Trophoblast cell (in vitro differentiated cells and primary cell): ENCODE data around the gene YWHAQ.

Experiments
- DNase-seq, 2 donors: peaks; one replicate each; pipeline ENCODE4 v3.0.0-alpha.2; 2016
- H2AFZ ChIP-seq: 2 replicates; pipeline ENCODE4 v1.6.1; 2013; ENCODE audit warnings: low read length, moderate library complexity, mild to moderate bottlenecking; ENCODE audit not compliant: insufficient read depth, poor library complexity
- H2AK5ac ChIP-seq: 2 replicates; pipeline ENCODE4 v1.6.1; 2013; ENCODE audit warnings: mild to moderate bottlenecking, low read length
- H2BK120ac ChIP-seq: 2 replicates; pipeline ENCODE4 v1.6.1; 2013; ENCODE audit warnings: low read length, mild to moderate bottlenecking, moderate library complexity; ENCODE audit not compliant: insufficient read depth, poor library complexity
- H2BK12ac ChIP-seq: 2 replicates; pipeline ENCODE4 v1.6.1; 2013; ENCODE audit warnings: mild to moderate bottlenecking, low read length, moderate library complexity
- H2BK5ac ChIP-seq: 2 replicates; pipeline ENCODE4 v1.6.1; 2013; ENCODE audit warnings: low read length, low read depth, moderate library complexity, mild to moderate bottlenecking; ENCODE audit not compliant: poor library complexity
- H3K14ac ChIP-seq: 2 replicates; pipeline ENCODE4 v1.6.1; 2013; ENCODE audit warnings: mild to moderate bottlenecking, low read length
- H3K18ac ChIP-seq: 2 replicates; pipeline ENCODE4 v1.6.1; 2013; ENCODE audit warnings: mild to moderate bottlenecking, low read length
- H3K23ac ChIP-seq: 2 replicates; pipeline ENCODE4 v1.6.1; 2013; ENCODE audit warnings: low read length
- H3K27ac ChIP-seq: 2 replicates; pipeline ENCODE4 v1.5.1; 2013; ENCODE audit warnings: low read depth, mild to moderate bottlenecking, inconsistent platforms, low read length, moderate library complexity
- H3K27me3 ChIP-seq: 2 replicates; pipeline ENCODE4 v1.6.1; 2013; ENCODE audit warnings: inconsistent platforms, mild to moderate bottlenecking, low read length, moderate library complexity; ENCODE audit not compliant: insufficient read depth
- H3K36me3 ChIP-seq, 2 experiments: 1 replicate in 1 of 2; 2 replicates in 1 of 2; pipeline ENCODE4 v1.6.1; 2013; ENCODE audit warnings: low read length in 2 of 2, mild to moderate bottlenecking in 2 of 2, moderate library complexity in 1 of 2; ENCODE audit not compliant: insufficient read depth in 2 of 2, control insufficient read depth in 1 of 2
- H3K4ac ChIP-seq: 2 replicates; pipeline ENCODE4 v1.6.1; 2013; ENCODE audit warnings: low read depth, mild to moderate bottlenecking, low read length, moderate library complexity
- H3K4me1 ChIP-seq, 2 experiments: 1 replicate in 1 of 2; 2 replicates in 1 of 2; pipeline ENCODE4 v1.6.1; 2013; ENCODE audit warnings: low read length in 2 of 2, mild to moderate bottlenecking in 2 of 2, moderate library complexity in 1 of 2; ENCODE audit not compliant: insufficient read depth in 2 of 2, control insufficient read depth in 1 of 2
- H3K4me2 ChIP-seq: 2 replicates; pipeline ENCODE4 v1.6.1; 2013; ENCODE audit warnings: inconsistent platforms, mild to moderate bottlenecking, low read length, moderate library complexity
- H3K4me3 ChIP-seq: 2 replicates; pipeline ENCODE4 v1.5.1; 2013; ENCODE audit warnings: mild to moderate bottlenecking, low read depth, low read length, inconsistent platforms
- H3K79me1 ChIP-seq: one replicate; pipeline ENCODE4 v1.6.1; 2013; ENCODE audit warnings: low read length
- H3K79me2 ChIP-seq: 2 replicates; pipeline ENCODE4 v1.6.1; 2013; ENCODE audit warnings: low read length, mild to moderate bottlenecking; ENCODE audit not compliant: control insufficient read depth, insufficient read depth, poor library complexity
- H3K9ac ChIP-seq: 2 replicates; pipeline ENCODE4 v1.6.1; 2013; ENCODE audit warnings: mild to moderate bottlenecking, low read length
- H3K9me3 ChIP-seq: 2 replicates; pipeline ENCODE4 v1.6.1; 2013; ENCODE audit warnings: low read depth, mild to moderate bottlenecking, control low read depth, inconsistent platforms, low read length; ENCODE audit not compliant: insufficient read depth
- H4K12ac ChIP-seq: 2 replicates; pipeline ENCODE4 v1.6.1; 2013; ENCODE audit warnings: low read depth, mild to moderate bottlenecking, low read length, moderate library complexity
- H4K8ac ChIP-seq: 2 replicates; pipeline ENCODE4 v1.6.1; 2013; ENCODE audit warnings: low read depth, mild to moderate bottlenecking, low read length, moderate library complexity
- H4K91ac ChIP-seq: one replicate; pipeline ENCODE4 v1.6.1; 2013; ENCODE audit warnings: low read depth, mild to moderate bottlenecking, low read length, moderate library complexity
- WGBS: extraction: QIAGEN DNeasy Blood & Tissue Kit; methylation state at CpG from one replicate; pipeline ENCODE4 v1.1.7; 2013; ENCODE audit warnings: missing lambda C conversion rate; ENCODE audit not compliant: insufficient read length, insufficient coverage; ENCODE audit errors: extremely low coverage; 5-methylcytosine and 5-hydroxymethylcytosine counted together

YWHAQ gene

GRCh38 chr2:9594366-9595054 lies 36.3 kb downstream of the YWHAQ start:
- Histone ChIP-seq H4K8ac (no peak overlapping the region), H3K27me3 (no peaks in the 10 kb centered on the region), H3K23ac (no peak overlapping the region), H3K4ac (no peak overlapping the region), H4K12ac (no peak overlapping the region), H2BK12ac (no peak overlapping the region), H3K14ac (no peak overlapping the region), H3K27ac (no peak overlapping the region), H3K18ac (no peak overlapping the region), H2AFZ (no peak overlapping the region), H3K79me2 (peaks cover 6% of the 10 kb centered on the region), H3K4me1 (peaks cover 0 to 4% of the 10 kb centered on the region in 2 experiments), H3K36me3 (peaks cover 6% of the 10 kb centered on the region in 2 experiments), H4K91ac (no peak overlapping the region), H2BK5ac (no peak overlapping the region), H2AK5ac (no peak overlapping the region), H3K4me2 (no peak overlapping the region), H3K4me3 (no peak overlapping the region), H2BK120ac (no peak overlapping the region), H3K79me1 (no peaks in the 10 kb centered on the region), H3K9me3 (no peaks in the 10 kb centered on the region), H3K9ac (no peak overlapping the region)
- no CpG with 5 or more reads among the region's 2 CpGs for WGBS
- DNase-seq, result peak; percentile 41 to 49

DNA sequence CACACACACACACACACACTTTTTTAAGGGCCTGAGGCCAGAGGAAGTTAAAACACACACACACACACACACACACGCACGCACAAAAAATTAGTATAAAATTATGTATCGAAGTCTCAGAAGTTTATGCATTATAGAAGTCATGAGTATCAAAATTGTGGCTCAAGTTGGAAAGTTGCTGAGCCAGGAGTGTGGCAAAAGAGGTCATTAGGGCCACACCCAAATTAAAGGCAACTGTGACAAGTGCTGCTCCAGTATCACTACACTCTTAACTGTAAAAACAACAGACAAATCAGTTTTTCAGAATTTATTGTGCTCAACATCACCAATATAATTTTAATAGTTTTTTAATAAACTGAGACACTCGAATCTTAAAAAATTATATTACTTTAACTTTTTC lies 36.9 kb downstream of the YWHAQ start:
- H2AFZ ChIP-seq, result no peak overlapping the region
- no peak overlapping the region for H2AK5ac ChIP-seq
- 100% methylated on average over 1 of the region's 4 CpGs for WGBS
- no peak overlapping the region for H3K9ac ChIP-seq
- H3K4me3 ChIP-seq, result no peak overlapping the region
- no peaks in the 10 kb centered on the region for H3K79me1 ChIP-seq
- H3K18ac ChIP-seq, result no peak overlapping the region
- no peak overlapping the region for H3K23ac ChIP-seq
- H3K4ac ChIP-seq, result no peak overlapping the region
- no peak overlapping the region for H3K4me2 ChIP-seq
- H4K91ac ChIP-seq, result no peak overlapping the region
- no peak overlapping the region for H2BK12ac ChIP-seq
- no peak overlapping the region for H4K12ac ChIP-seq
- no peak for DNase-seq
- peaks cover 6% of the 10 kb centered on the region for H3K79me2 ChIP-seq
- H3K27me3 ChIP-seq, result no peaks in the 10 kb centered on the region
- no peaks in the 10 kb centered on the region for H3K9me3 ChIP-seq
- no peak overlapping the region for H3K14ac ChIP-seq
- H3K36me3 ChIP-seq, result peaks cover 5 to 8% of the 10 kb centered on the region in 2 experiments
- H3K4me1 ChIP-seq, result peaks cover 0 to 4% of the 10 kb centered on the region in 2 experiments
- H2BK5ac ChIP-seq, result no peak overlapping the region
- no peak overlapping the region for H2BK120ac ChIP-seq
- no peak overlapping the region for H3K27ac ChIP-seq
- H4K8ac ChIP-seq, result no peak overlapping the region

DNA sequence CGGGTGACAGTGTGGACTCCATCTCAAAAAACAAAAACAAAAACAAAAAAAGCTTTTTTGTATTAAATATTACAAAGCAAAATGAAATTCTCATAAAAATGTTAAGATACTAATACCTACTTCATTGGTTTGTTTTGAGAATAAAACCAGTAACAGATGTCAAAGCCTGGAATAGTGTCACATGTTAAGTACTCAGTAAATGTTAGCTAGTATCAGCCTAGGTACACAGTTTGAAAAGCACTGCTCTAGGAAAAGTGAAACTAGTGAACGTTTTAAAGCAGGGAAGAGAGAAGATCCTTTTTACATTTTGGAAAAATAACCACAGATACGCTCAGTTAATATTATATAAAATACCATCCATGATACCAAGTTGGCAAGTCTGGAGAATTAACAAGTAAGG lies 38.1 kb downstream of the YWHAQ start:
- Histone ChIP-seq H2AK5ac (no peak overlapping the region), H3K79me2 (peaks cover 6% of the 10 kb centered on the region), H4K91ac (no peak overlapping the region), H3K23ac (no peak overlapping the region), H3K4me2 (no peak overlapping the region), H2BK5ac (no peak overlapping the region), H3K79me1 (no peaks in the 10 kb centered on the region), H3K27ac (no peak overlapping the region), H2AFZ (no peak overlapping the region), H3K9me3 (no peaks in the 10 kb centered on the region), H2BK120ac (no peak overlapping the region), H2BK12ac (no peak overlapping the region), H3K14ac (no peak overlapping the region), H3K4ac (no peak overlapping the region), H3K27me3 (no peaks in the 10 kb centered on the region), H3K4me3 (no peak overlapping the region), H3K9ac (no peak overlapping the region), H4K12ac (no peak overlapping the region), H3K18ac (no peak overlapping the region), H3K36me3 (peaks cover 8 to 10% of the 10 kb centered on the region in 2 experiments), H4K8ac (no peak overlapping the region), H3K4me1 (peaks cover 0 to 4% of the 10 kb centered on the region in 2 experiments)
- no CpG with 5 or more reads among the region's 3 CpGs for WGBS
- DNase-seq, result no peak

DNA sequence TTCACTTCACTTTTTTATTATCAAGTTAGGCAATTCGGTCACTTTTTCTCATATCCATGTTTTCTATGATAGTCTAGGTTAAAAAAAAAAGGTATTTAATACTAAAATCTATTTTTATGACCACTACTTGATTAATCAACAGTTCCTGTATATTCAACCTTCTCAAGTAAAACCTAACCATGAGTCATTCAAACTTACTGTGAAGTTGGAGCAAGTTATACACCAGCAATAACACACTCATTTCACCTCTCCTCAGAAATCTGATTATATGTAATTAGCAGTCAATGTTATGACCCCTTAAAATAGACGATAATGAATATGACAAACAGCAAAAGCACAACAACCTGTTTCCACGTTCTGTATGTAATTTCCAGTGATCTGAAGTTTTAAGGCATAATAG lies 40.2 kb downstream of the YWHAQ start:
- no CpG with 5 or more reads among the region's 3 CpGs for WGBS
- Histone ChIP-seq H2AFZ (no peak overlapping the region), H2BK5ac (no peak overlapping the region), H2BK12ac (no peak overlapping the region), H3K4me3 (no peak overlapping the region), H4K91ac (no peak overlapping the region), H3K14ac (no peak overlapping the region), H3K23ac (no peak overlapping the region), H4K12ac (no peak overlapping the region), H4K8ac (no peak overlapping the region), H3K27ac (no peak overlapping the region), H3K4ac (no peak overlapping the region), H3K27me3 (no peaks in the 10 kb centered on the region), H3K79me1 (no peaks in the 10 kb centered on the region), H2BK120ac (no peak overlapping the region), H3K4me1 (peaks cover 0 to 2% of the 10 kb centered on the region in 2 experiments), H3K4me2 (no peak overlapping the region), H3K9me3 (no peaks in the 10 kb centered on the region), H3K18ac (no peak overlapping the region), H3K79me2 (peaks cover 2% of the 10 kb centered on the region), H3K9ac (no peak overlapping the region), H2AK5ac (no peak overlapping the region), H3K36me3 (peaks cover 7 to 12% of the 10 kb centered on the region in 2 experiments)
- no peak for DNase-seq
